Activated naive CD4-positive, alpha-beta T cell treated with anti-CD3 and anti-CD28 coated beads, Interleukin-2, amount 10 ng/mL, durations not matched to agents 7 days and 5 days (primary cell): ENCODE measurements around the gene FBXO38.

Experiments
- CTCF ChIA-PET: fragments of 350-600 bp; sonication (Branson Sonifier 250); formaldehyde crosslinking; loops from one replicate; lab custom pipeline; 2021; ENCODE audit warnings: antibody characterized with exemption; lab: Charles Lee
- DNase-seq: peaks from one replicate; pipeline ENCODE4 v3.0.0-alpha.2; 2020
- H3K27ac Mint-ChIP-seq: one replicate; pipeline ENCODE4 v1.8.0; 2021; ENCODE audit warnings: mild to moderate bottlenecking, moderate library complexity, mixed read lengths
- H3K27me3 Mint-ChIP-seq: one replicate; pipeline ENCODE4 v1.8.0; 2021; ENCODE audit warnings: mild to moderate bottlenecking, mixed read lengths
- H3K36me3 Mint-ChIP-seq: one replicate; pipeline ENCODE4 v1.8.0; 2021; ENCODE audit warnings: mixed read lengths
- H3K4me1 Mint-ChIP-seq: one replicate; pipeline ENCODE4 v1.8.0; 2021; ENCODE audit warnings: mixed read lengths
- H3K4me3 Mint-ChIP-seq: one replicate; pipeline ENCODE4 v1.8.0; 2021; ENCODE audit warnings: mild to moderate bottlenecking, moderate library complexity, mixed read lengths
- H3K9me3 Mint-ChIP-seq: one replicate; pipeline ENCODE4 v1.8.0; 2021; ENCODE audit warnings: mixed read lengths

The FBXO38 gene

GRCh38 chr5:148421661-148422060 is 37.9 kb downstream of the FBXO38 start:
- CTCF ChIA-PET = no interaction called here

GRCh38 chr5:148425808-148426207 is 42.0 kb downstream of the FBXO38 start:
- no peaks in the 10 kb centered on the region for H3K27me3 Mint-ChIP-seq
- no peak overlapping the region for H3K4me3 Mint-ChIP-seq
- H3K27ac Mint-ChIP-seq = no peak overlapping the region
- CTCF ChIA-PET = no interaction called here
- H3K4me1 Mint-ChIP-seq = peaks cover 2% of the 10 kb centered on the region
- no peak for DNase-seq
- peaks cover 59% of the 10 kb centered on the region for H3K36me3 Mint-ChIP-seq
- no peaks in the 10 kb centered on the region for H3K9me3 Mint-ChIP-seq

More at GRCh38 chr5:148421661-148422060, 37.9 kb downstream of the FBXO38 start:
- no peak for DNase-seq
- H3K4me3 Mint-ChIP-seq = no peak overlapping the region
- H3K9me3 Mint-ChIP-seq = no peaks in the 10 kb centered on the region
- no peaks in the 10 kb centered on the region for H3K4me1 Mint-ChIP-seq
- H3K36me3 Mint-ChIP-seq = peaks cover 65% of the 10 kb centered on the region
- no peak overlapping the region for H3K27ac Mint-ChIP-seq
- no peaks in the 10 kb centered on the region for H3K27me3 Mint-ChIP-seq

- CTCF ChIA-PET = interaction anchor here (0.6 kb wide), 1 partner anchor 690 kb away, joined by 4 read pairs; no protein-coding TSS in a partner anchor
- H3K4me1 Mint-ChIP-seq = peaks cover 2% of the 10 kb centered on the region
- H3K27ac Mint-ChIP-seq = no peak overlapping the region
- no peaks in the 10 kb centered on the region for H3K9me3 Mint-ChIP-seq
- peaks cover 65% of the 10 kb centered on the region for H3K36me3 Mint-ChIP-seq
- H3K4me3 Mint-ChIP-seq = no peak overlapping the region
- no peak for DNase-seq
- H3K27me3 Mint-ChIP-seq = no peaks in the 10 kb centered on the region
Observed at GRCh38 chr5:148426514-148426913, 42.8 kb downstream of the FBXO38 start.

- Mint-ChIP-seq H3K9me3 (no peaks in the 10 kb centered on the region), H3K27ac (no peak overlapping the region), H3K36me3 (peaks cover 60% of the 10 kb centered on the region), H3K4me1 (peaks cover 2% of the 10 kb centered on the region), H3K4me3 (no peak overlapping the region), H3K27me3 (no peaks in the 10 kb centered on the region)
- CTCF ChIA-PET = no interaction called here
- DNase-seq = no peak
Observed at GRCh38 chr5:148427370-148428042, 43.7 kb downstream of the FBXO38 start.

GRCh38 chr5:148428848-148429247 is 45.1 kb downstream of the FBXO38 start:
- peak overlapping the region; percentile 35 for H3K27ac Mint-ChIP-seq
- CTCF ChIA-PET = interaction anchor here (0.8 to 1.5 kb wide), 3 partner anchors 14 to 302 kb away, joined by 3 to 4 read pairs (median 3); no protein-coding TSS in a partner anchor
- no peak for DNase-seq
- peaks cover 2% of the 10 kb centered on the region for H3K4me1 Mint-ChIP-seq
- H3K4me3 Mint-ChIP-seq = no peak overlapping the region
- H3K36me3 Mint-ChIP-seq = peaks cover 62% of the 10 kb centered on the region
- H3K9me3 Mint-ChIP-seq = no peaks in the 10 kb centered on the region
- no peaks in the 10 kb centered on the region for H3K27me3 Mint-ChIP-seq

- H3K36me3 Mint-ChIP-seq = peaks cover 42% of the 10 kb centered on the region
- no peaks in the 10 kb centered on the region for H3K4me1 Mint-ChIP-seq
- DNase-seq = no peak
- CTCF ChIA-PET = no interaction called here
- H3K9me3 Mint-ChIP-seq = no peaks in the 10 kb centered on the region
- H3K27me3 Mint-ChIP-seq = no peaks in the 10 kb centered on the region
- H3K27ac Mint-ChIP-seq = no peak overlapping the region
- no peak overlapping the region for H3K4me3 Mint-ChIP-seq
Observed at GRCh38 chr5:148433826-148434225, 50.1 kb downstream of the FBXO38 start.

GRCh38 chr5:148436029-148436428 is 52.3 kb downstream of the FBXO38 start:
- Mint-ChIP-seq H3K36me3 (peaks cover 48% of the 10 kb centered on the region), H3K27ac (no peak overlapping the region), H3K4me3 (no peak overlapping the region), H3K4me1 (no peaks in the 10 kb centered on the region), H3K9me3 (no peaks in the 10 kb centered on the region), H3K27me3 (no peaks in the 10 kb centered on the region)
- DNase-seq = no peak
- CTCF ChIA-PET = no interaction called here

- Mint-ChIP-seq H3K27ac (no peak overlapping the region), H3K27me3 (no peaks in the 10 kb centered on the region), H3K4me3 (no peak overlapping the region), H3K4me1 (no peaks in the 10 kb centered on the region), H3K9me3 (no peaks in the 10 kb centered on the region), H3K36me3 (peaks cover 41% of the 10 kb centered on the region)
- DNase-seq = no peak
- CTCF ChIA-PET = no interaction called here
Observed at GRCh38 chr5:148437249-148437648, 53.5 kb downstream of the FBXO38 start.

- DNase-seq = no peak
- no peaks in the 10 kb centered on the region for H3K27me3 Mint-ChIP-seq
- H3K27ac Mint-ChIP-seq = no peak overlapping the region
- CTCF ChIA-PET = interaction anchor here (10.7 kb wide), 1 partner anchor 293 kb away, joined by 83 read pairs; no protein-coding TSS in a partner anchor
- no peak overlapping the region for H3K4me3 Mint-ChIP-seq
- no peaks in the 10 kb centered on the region for H3K9me3 Mint-ChIP-seq
- H3K4me1 Mint-ChIP-seq = no peaks in the 10 kb centered on the region
- H3K36me3 Mint-ChIP-seq = peaks cover 36% of the 10 kb centered on the region
Observed at GRCh38 chr5:148438933-148439332, 55.2 kb downstream of the FBXO38 start.

- no peak for DNase-seq
- Mint-ChIP-seq H3K4me3 (no peak overlapping the region), H3K36me3 (peaks cover 25% of the 10 kb centered on the region), H3K27me3 (no peaks in the 10 kb centered on the region), H3K9me3 (no peaks in the 10 kb centered on the region), H3K27ac (no peak overlapping the region), H3K4me1 (no peaks in the 10 kb centered on the region)
- CTCF ChIA-PET = interaction anchor here (0.7 to 10.7 kb wide), 12 partner anchors 10 to 592 kb away, joined by 3 to 83 read pairs (median 4); no protein-coding TSS in a partner anchor
Observed at GRCh38 chr5:148443241-148443640, 59.5 kb downstream of the FBXO38 start.

GRCh38 chr5:148443998-148444397 is 60.2 kb downstream of the FBXO38 start:
- no peaks in the 10 kb centered on the region for H3K9me3 Mint-ChIP-seq
- H3K4me3 Mint-ChIP-seq = no peak overlapping the region
- H3K36me3 Mint-ChIP-seq = peaks cover 21% of the 10 kb centered on the region
- DNase-seq = peak; percentile 54
- no peaks in the 10 kb centered on the region for H3K4me1 Mint-ChIP-seq
- no peak overlapping the region for H3K27ac Mint-ChIP-seq
- H3K27me3 Mint-ChIP-seq = no peaks in the 10 kb centered on the region
- CTCF ChIA-PET = interaction anchor here (0.6 to 10.7 kb wide), 11 partner anchors 10 to 292 kb away, joined by 3 to 83 read pairs (median 3); no protein-coding TSS in a partner anchor

GRCh38 chr5:148445578-148445977 is 61.8 kb downstream of the FBXO38 start:
- H3K27ac Mint-ChIP-seq = no peak overlapping the region
- H3K36me3 Mint-ChIP-seq = peaks cover 12% of the 10 kb centered on the region
- CTCF ChIA-PET = interaction anchor here (1.5 to 10.7 kb wide), 3 partner anchors 8 to 670 kb away, joined by 3 to 83 read pairs (median 7); no protein-coding TSS in a partner anchor
- no peaks in the 10 kb centered on the region for H3K27me3 Mint-ChIP-seq
- H3K4me3 Mint-ChIP-seq = no peak overlapping the region
- DNase-seq = no peak
- no peaks in the 10 kb centered on the region for H3K9me3 Mint-ChIP-seq
- no peaks in the 10 kb centered on the region for H3K4me1 Mint-ChIP-seq

GRCh38 chr5:148446611-148447010 is 62.9 kb downstream of the FBXO38 start:
- CTCF ChIA-PET = interaction anchor here (1.5 to 10.7 kb wide), 2 partner anchors 285 to 669 kb away, joined by 3 to 83 read pairs; no protein-coding TSS in a partner anchor
- H3K27ac Mint-ChIP-seq = no peak overlapping the region
- no peak for DNase-seq
- H3K27me3 Mint-ChIP-seq = no peaks in the 10 kb centered on the region
- H3K9me3 Mint-ChIP-seq = no peaks in the 10 kb centered on the region
- H3K4me3 Mint-ChIP-seq = no peak overlapping the region
- peaks cover 7% of the 10 kb centered on the region for H3K36me3 Mint-ChIP-seq
- H3K4me1 Mint-ChIP-seq = no peaks in the 10 kb centered on the region

- Mint-ChIP-seq H3K4me1 (no peaks in the 10 kb centered on the region), H3K36me3 (no peaks in the 10 kb centered on the region), H3K27me3 (no peaks in the 10 kb centered on the region), H3K9me3 (no peaks in the 10 kb centered on the region), H3K27ac (no peak overlapping the region), H3K4me3 (no peak overlapping the region)
- DNase-seq = no peak
- CTCF ChIA-PET = interaction anchor here (1.0 to 1.5 kb wide), 3 partner anchors 10 to 278 kb away, joined by 3 to 4 read pairs (median 3); no protein-coding TSS in a partner anchor
Observed at GRCh38 chr5:148452499-148453193, 68.9 kb downstream of the FBXO38 start.
